SK-N-SH (cell line): ENCODE data around the gene RAB7A. TPM values are rescaled to one million over a fixed set of nuclear protein-coding genes. Genes with fewer than 3 reads are reported as not detected.

ENCODE experiments used
- CTCF ChIA-PET: fragments of 300-600, 350-600 bp; formaldehyde crosslinking; extraction: SDS; loops from one replicate; lab custom pipeline; 2021; lab: Yijun Ruan, JAX
- POLR2A ChIA-PET: fragments of 350-600 bp; sonication (Branson Sonifier 250); formaldehyde crosslinking; extraction: SDS; loops from one replicate; lab custom pipeline; 2020; ENCODE audit warnings: antibody characterized with exemption, inconsistent platforms; lab: Yijun Ruan, JAX
- DNase-seq: peaks from one replicate; pipeline ENCODE4 v3.0.0; 2012
- H2AFZ ChIP-seq: fragments of 200-600 bp; sonication (generic); 2 replicates; pipeline ENCODE4 v1.8.1; 2016; ENCODE audit warnings: antibody characterized with exemption, mild to moderate bottlenecking, low read depth
- H3F3A ChIP-seq: fragments of 200-600 bp; sonication (generic); replicated peaks from 2 replicates; pipeline ENCODE3; 2016; ENCODE audit warnings: antibody characterized with exemption, mild to moderate bottlenecking; ENCODE audit not compliant: insufficient read depth
- H3K27ac ChIP-seq, 2 experiments: fragments of 200-500 bp in 1 of 2; fragments of 200-600 bp in 1 of 2; sonication (Bioruptor generic) in 1 of 2; sonication (generic), shearing (Covaris generic) in 1 of 2; 2 replicates each; pipeline versions ENCODE4 v1.5.1 to v1.6.1; 2014 to 2016; ENCODE audit warnings: low read depth in 2 of 2, inconsistent platforms in 1 of 2, low read length in 1 of 2, mild to moderate bottlenecking in 1 of 2, mixed read lengths in 1 of 2
- H3K27me3 ChIP-seq: fragments of 200-600 bp; sonication (generic), shearing (Covaris generic); 2 replicates; pipeline ENCODE4 v1.6.1; 2016; ENCODE audit warnings: mixed run types; ENCODE audit not compliant: insufficient read depth
- H3K36me3 ChIP-seq, 2 experiments: fragments of 200-500 bp in 1 of 2; fragments of 200-600 bp in 1 of 2; sonication (Bioruptor generic) in 1 of 2; sonication (generic) in 1 of 2; replicated peaks in 1 of 2; 2 replicates each; pipeline versions ENCODE3 to v1.5.1; 2014 to 2016; ENCODE audit warnings: low read length in 1 of 2, mild to moderate bottlenecking in 1 of 2; ENCODE audit not compliant: insufficient read depth in 2 of 2, control insufficient read depth in 1 of 2
- H3K4me1 ChIP-seq, 2 experiments: fragments of 200-500 bp in 1 of 2; fragments of 200-600 bp in 1 of 2; sonication (Bioruptor generic) in 1 of 2; sonication (generic), shearing (Covaris generic) in 1 of 2; 2 replicates each; pipeline versions ENCODE4 v1.5.1 to v1.6.1; 2014 to 2016; ENCODE audit warnings: low read depth in 1 of 2, low read length in 1 of 2, mixed run types in 1 of 2; ENCODE audit not compliant: insufficient read depth in 2 of 2, control insufficient read depth in 1 of 2
- H3K4me2 ChIP-seq: fragments of 200-600 bp; sonication (generic), shearing (Covaris generic); 2 replicates; pipeline ENCODE4 v1.6.1; 2017; ENCODE audit warnings: mixed run types
- H3K4me3 ChIP-seq, 2 experiments: fragments of 200-500 bp in 1 of 2; fragments of 200-600 bp in 1 of 2; sonication (Bioruptor generic) in 1 of 2; sonication (generic), shearing (Covaris generic) in 1 of 2; 2 replicates each; pipeline versions ENCODE4 v1.5.1 to v1.8.1; 2014 to 2016; ENCODE audit warnings: low read depth in 2 of 2, inconsistent platforms in 1 of 2, low read length in 1 of 2, mild to moderate bottlenecking in 1 of 2, mixed read lengths in 1 of 2, moderate library complexity in 1 of 2
- H3K79me2 ChIP-seq: fragments of 200-600 bp; sonication (generic); 2 replicates; pipeline ENCODE4 v1.8.1; 2017; ENCODE audit warnings: mild to moderate bottlenecking; ENCODE audit not compliant: insufficient read depth
- H3K9ac ChIP-seq: fragments of 200-600 bp; sonication (generic); 2 replicates; pipeline ENCODE4 v1.6.1; 2017; ENCODE audit warnings: mixed run types
- H3K9me2 ChIP-seq: fragments of 200-600 bp; sonication (generic); 2 replicates; pipeline ENCODE4 v1.6.1; 2017; ENCODE audit warnings: mixed run types
- H3K9me3 ChIP-seq: fragments of 200-600 bp; sonication (generic); 2 replicates; pipeline ENCODE4 v1.6.1; 2017; ENCODE audit warnings: mixed run types, mild to moderate bottlenecking, moderate library complexity
- H4K20me1 ChIP-seq: fragments of 200-600 bp; sonication (generic); 2 replicates; pipeline ENCODE4 v1.6.1; 2017; ENCODE audit warnings: mild to moderate bottlenecking, mixed run types; ENCODE audit not compliant: insufficient read depth
- FOXM1 ChIP-seq: IDR thresholded peaks from 2 replicates; pipeline ENCODE4 v1.4.0; 2012; ENCODE audit warnings: low read depth, mild to moderate bottlenecking
- NRF1 ChIP-seq: IDR thresholded peaks from 2 replicates; pipeline ENCODE4 v1.6.1; 2012; ENCODE audit warnings: low read depth, mild to moderate bottlenecking, low read length
- RFX5 ChIP-seq: IDR thresholded peaks from 2 replicates; pipeline ENCODE4 v1.6.1; 2012; ENCODE audit warnings: mild to moderate bottlenecking, improper control_type of control experiment, low read length
- TAF1 ChIP-seq: IDR thresholded peaks from 2 replicates; pipeline ENCODE4 v1.6.1; 2012; ENCODE audit warnings: low read depth, mild to moderate bottlenecking, low read length, moderate library complexity, borderline replicate concordance
- TEAD4 ChIP-seq: IDR thresholded peaks from 2 replicates; pipeline ENCODE4 v1.4.0; 2012; ENCODE audit warnings: mild to moderate bottlenecking, borderline replicate concordance; ENCODE audit not compliant: insufficient read depth
- WGBS: methylation state at CpG from one replicate; pipeline ENCODE4 v1.1.6; 2017; ENCODE audit warnings: low lambda C conversion rate; 5-methylcytosine and 5-hydroxymethylcytosine counted together
- polyA plus RNA-seq, 3 experiments: library from polyadenylated mRNA; depleted of rRNA; stranded (reverse); fragments of >200 nt; gene quantifications; 2 replicates each; pipeline ENCODE4 v1.2.3, GENCODE V29; 2012
- TF ChIP-seq, protein P1 (sequence below): IDR thresholded peaks from 2 replicates; pipeline ENCODE4; 2012
- TF ChIP-seq, protein P2 (sequence below): fragments of 150-350 bp; IDR thresholded peaks from 2 replicates; pipeline ENCODE4 v1.6.1; 2017; ENCODE audit warnings: antibody characterized with exemption, low read length, low read depth, borderline replicate concordance
- TF ChIP-seq, protein P3 (sequence below): IDR thresholded peaks from 2 replicates; pipeline ENCODE4 v1.4.0; 2012; ENCODE audit warnings: low read depth
- TF ChIP-seq, protein P4 (sequence below): IDR thresholded peaks from 2 replicates; pipeline ENCODE4 v1.4.0; 2012; ENCODE audit warnings: low read depth, borderline replicate concordance

RAB7A gene
- polyA plus RNA-seq, 1 of the 3 experiments (the other 2 are of a cell fraction) = 271 TPM

DNA sequence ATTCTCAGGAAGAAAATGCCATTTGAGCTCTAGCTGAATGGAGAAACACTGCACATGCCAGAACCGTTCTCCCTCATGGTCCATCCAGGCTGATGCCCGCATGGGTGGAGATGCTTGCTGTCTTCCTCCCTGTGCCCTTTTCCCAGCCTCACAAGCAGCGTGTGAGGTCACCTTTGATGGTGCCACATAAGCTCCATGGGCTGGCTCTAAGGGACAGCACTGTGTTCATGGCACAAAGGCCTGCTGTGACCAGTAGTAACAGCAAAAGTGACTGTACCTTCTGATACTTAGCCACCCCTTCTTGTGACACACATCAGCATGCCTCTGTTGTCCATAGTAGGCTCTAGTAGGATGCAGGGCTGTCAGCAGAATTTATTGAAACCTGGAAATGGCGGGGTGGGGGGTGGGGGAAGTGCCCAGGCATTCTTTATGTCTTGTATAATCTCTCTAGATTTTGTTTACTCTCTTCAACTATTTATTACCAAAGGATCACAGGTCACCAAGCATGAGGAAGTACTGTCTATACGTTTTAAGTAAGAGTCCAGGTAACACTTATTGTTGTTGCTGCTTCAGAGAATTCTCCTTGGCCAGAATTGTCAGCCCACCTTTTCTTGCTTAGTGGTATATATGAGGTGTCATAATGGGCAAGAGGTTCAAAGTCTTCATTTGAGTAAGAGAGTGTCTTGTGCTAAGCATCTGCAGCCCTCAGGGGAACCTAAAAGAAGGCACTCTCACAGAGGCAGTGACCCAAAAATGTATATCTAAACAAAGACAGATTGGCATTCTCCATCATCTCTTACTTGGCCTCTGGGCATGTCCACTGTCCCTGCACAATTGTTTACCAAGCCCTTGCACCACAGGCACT is 56.5 kb downstream of the RAB7A start:
- ChIA-PET CTCF (interaction anchor here (2.0 to 4.2 kb wide), 2 partner anchors 13 to 102 kb away, joined by 7 to 33 read pairs; no protein-coding TSS in a partner anchor), POLR2A (interaction anchor here (0.9 kb wide), 1 partner anchor 101 kb away, joined by 3 read pairs; no protein-coding TSS in a partner anchor)
- peaks cover 0 to 4% of the 10 kb centered on the region in 2 experiments for H3K36me3 ChIP-seq
- TF ChIP-seq, protein P1, sequence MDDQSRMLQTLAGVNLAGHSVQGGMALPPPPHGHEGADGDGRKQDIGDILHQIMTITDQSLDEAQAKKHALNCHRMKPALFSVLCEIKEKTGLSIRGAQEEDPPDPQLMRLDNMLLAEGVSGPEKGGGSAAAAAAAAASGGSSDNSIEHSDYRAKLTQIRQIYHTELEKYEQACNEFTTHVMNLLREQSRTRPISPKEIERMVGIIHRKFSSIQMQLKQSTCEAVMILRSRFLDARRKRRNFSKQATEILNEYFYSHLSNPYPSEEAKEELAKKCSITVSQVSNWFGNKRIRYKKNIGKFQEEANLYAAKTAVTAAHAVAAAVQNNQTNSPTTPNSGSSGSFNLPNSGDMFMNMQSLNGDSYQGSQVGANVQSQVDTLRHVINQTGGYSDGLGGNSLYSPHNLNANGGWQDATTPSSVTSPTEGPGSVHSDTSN = no peak
- TF ChIP-seq TEAD4 (no peak), TAF1 (no peak), FOXM1 (no peak), NRF1 (no peak), RFX5 (no peak)
- TF ChIP-seq, protein P2, sequence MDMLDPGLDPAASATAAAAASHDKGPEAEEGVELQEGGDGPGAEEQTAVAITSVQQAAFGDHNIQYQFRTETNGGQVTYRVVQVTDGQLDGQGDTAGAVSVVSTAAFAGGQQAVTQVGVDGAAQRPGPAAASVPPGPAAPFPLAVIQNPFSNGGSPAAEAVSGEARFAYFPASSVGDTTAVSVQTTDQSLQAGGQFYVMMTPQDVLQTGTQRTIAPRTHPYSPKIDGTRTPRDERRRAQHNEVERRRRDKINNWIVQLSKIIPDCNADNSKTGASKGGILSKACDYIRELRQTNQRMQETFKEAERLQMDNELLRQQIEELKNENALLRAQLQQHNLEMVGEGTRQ = no peak
- TF ChIP-seq, protein P3, sequence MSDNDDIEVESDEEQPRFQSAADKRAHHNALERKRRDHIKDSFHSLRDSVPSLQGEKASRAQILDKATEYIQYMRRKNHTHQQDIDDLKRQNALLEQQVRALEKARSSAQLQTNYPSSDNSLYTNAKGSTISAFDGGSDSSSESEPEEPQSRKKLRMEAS = no peak
- TF ChIP-seq, all 33 proteins: peak for 0
- peaks cover 100% of the 10 kb centered on the region for H4K20me1 ChIP-seq
- H3K4me3 ChIP-seq = no peak overlapping the region
- H2AFZ ChIP-seq = no peak overlapping the region
- 85% methylated on average over 3 of the region's 5 CpGs for WGBS
- no peak overlapping the region for H3K9ac ChIP-seq
- H3K4me2 ChIP-seq = no peak overlapping the region
- H3K9me2 ChIP-seq = no peaks in the 10 kb centered on the region
- DNase-seq = no peak
- no peak overlapping the region; a peak in 1 of 4 replicates for H3K27ac ChIP-seq
- H3K4me1 ChIP-seq = peaks cover 10 to 11% of the 10 kb centered on the region in 2 experiments; a peak in 2 of 4 replicates
- H3K79me2 ChIP-seq = peaks cover 99% of the 10 kb centered on the region
- H3K9me3 ChIP-seq = no peaks in the 10 kb centered on the region
- H3F3A ChIP-seq = peaks cover 4% of the 10 kb centered on the region
- H3K27me3 ChIP-seq = no peaks in the 10 kb centered on the region

DNA sequence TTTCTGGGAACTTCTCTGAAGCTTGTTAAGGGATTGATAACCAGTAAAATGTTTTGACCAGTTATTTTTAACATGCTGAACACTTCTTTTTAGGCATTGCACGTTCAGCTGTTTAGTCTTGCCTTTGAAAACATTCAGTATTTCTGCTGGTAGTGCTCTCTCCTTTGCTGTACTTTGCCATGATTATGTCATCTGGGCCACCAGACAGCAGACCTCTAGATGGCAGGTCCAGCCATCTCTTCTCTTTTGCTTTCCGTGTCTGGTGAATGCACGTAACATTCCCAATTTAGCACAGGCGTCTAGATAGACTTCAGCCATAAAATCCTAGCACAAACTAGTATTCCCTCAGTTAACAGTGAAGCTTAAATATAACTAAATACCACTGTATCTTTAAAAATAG is 57.8 kb downstream of the RAB7A start:
- no peak for DNase-seq
- Histone ChIP-seq H3F3A (peaks cover 8% of the 10 kb centered on the region), H3K4me3 (no peak overlapping the region), H3K9me2 (no peaks in the 10 kb centered on the region), H3K9ac (no peak overlapping the region), H3K27me3 (no peaks in the 10 kb centered on the region), H3K4me2 (no peak overlapping the region), H3K9me3 (no peaks in the 10 kb centered on the region), H3K79me2 (peaks cover 99% of the 10 kb centered on the region), H4K20me1 (peaks cover 100% of the 10 kb centered on the region), H3K27ac (no peak overlapping the region; a peak in 1 of 4 replicates), H3K36me3 (peaks cover 0 to 4% of the 10 kb centered on the region in 2 experiments), H2AFZ (no peak overlapping the region), H3K4me1 (peaks cover 10 to 19% of the 10 kb centered on the region in 2 experiments; a peak in 2 of 4 replicates)
- CTCF ChIA-PET = interaction anchor here (1.0 to 4.4 kb wide), 5 partner anchors 9 to 103 kb away, joined by 3 to 23 read pairs (median 6); no protein-coding TSS in a partner anchor
- TF ChIP-seq, protein P4, sequence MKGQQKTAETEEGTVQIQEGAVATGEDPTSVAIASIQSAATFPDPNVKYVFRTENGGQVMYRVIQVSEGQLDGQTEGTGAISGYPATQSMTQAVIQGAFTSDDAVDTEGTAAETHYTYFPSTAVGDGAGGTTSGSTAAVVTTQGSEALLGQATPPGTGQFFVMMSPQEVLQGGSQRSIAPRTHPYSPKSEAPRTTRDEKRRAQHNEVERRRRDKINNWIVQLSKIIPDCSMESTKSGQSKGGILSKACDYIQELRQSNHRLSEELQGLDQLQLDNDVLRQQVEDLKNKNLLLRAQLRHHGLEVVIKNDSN = no peak
- WGBS = 93% methylated on average over 4 of the region's 4 CpGs
- POLR2A ChIA-PET = no interaction called here
